GM12872 (cell line): Measurements from ENCODE around the gene HLA-A.

ENCODE experiments used
- CTCF ChIP-seq: IDR thresholded peaks from 3 replicates; pipeline ENCODE4 v1.5.1; 2011; ENCODE audit warnings: low read depth, mild to moderate bottlenecking, low read length, moderate library complexity; ENCODE audit not compliant: insufficient read depth

The HLA-A gene

DNA sequence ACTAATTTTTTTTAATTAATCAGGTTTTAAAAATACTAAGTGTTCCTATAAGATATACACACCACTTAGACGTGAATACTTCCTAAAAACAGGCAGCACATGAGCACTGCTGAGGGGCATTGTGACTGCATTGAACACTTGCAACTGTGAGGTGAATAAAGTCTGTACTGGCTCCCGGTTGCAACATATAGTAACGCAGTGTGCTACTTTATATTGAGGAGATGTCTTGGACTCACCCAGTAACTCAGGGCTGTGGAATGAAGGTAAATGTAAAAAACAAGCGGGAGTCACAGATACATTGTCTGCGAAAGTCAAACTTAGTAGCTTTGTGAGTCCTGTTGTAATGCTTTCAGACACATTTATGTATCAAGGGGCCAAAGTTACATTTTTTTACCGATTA, 17.0 kb upstream of the HLA-A start:
- no peak for TF ChIP-seq CTCF

DNA sequence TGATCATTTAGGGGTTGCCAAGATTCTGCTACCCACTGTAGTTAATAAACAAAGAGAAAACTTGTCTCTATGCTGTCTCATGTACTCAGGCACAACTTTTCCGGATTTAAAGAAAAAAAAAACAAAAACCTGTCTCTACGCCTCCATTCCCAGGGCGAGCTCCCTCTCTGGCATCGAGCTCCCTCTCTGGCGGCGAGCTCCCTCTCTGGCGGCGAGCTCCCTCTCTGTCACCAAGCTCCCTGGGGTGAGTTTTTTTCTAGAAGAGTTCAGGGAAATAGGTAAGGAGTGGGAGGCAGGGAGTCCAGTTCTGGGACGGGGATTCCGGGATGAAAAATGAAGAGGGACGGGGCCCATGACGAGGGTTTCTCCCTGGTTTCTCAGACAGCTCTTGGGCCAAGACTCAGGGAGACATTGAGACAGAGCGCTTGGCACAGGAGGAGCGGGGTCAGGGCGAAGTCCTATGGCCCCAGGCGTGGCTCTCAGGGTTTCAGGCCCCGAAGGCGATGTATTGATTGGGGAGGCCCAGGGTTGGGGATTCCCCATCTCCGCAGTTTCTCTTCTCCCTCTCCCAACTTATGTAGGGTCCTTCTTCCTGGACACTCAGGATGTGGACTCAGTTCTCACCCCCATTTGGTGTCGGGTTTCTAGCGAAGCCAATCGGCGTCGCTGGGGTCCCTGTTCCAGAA, 16.5 kb upstream of the HLA-A start:
- no peak for TF ChIP-seq CTCF

GRCh38 chr6:29926413-29927274, 15.7 kb upstream of the HLA-A start:
- no peak for TF ChIP-seq CTCF

GRCh38 chr6:29927275-29927569, 15.1 kb upstream of the HLA-A start:
- no peak for TF ChIP-seq CTCF

DNA sequence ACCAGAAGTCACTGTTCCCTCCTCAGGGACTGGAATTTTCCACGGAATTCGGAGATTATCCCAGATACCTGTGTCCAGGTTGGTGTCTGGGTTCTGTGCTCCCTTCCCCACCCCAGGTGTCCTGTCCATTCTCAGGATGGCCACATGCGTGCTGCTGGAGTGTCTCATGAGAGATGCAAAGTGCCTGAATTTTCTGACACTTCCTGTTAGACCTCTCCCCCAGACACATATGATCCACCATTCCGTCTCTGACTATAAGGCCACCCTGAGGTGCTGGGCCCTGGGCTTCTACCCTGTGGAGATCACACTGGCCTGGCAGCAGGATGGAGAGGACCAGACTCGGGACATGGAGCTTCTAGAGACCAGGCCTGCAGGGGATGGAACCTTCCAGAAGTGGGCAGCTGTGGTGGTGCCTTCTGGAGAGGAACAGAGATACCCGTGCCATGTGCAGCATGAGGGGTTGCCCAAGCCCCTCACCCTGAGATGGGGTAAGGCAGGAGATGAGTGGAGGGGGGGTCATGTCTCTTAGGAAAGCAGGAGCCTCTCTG, 14.4 kb upstream of the HLA-A start:
- TF ChIP-seq CTCF = no peak

DNA sequence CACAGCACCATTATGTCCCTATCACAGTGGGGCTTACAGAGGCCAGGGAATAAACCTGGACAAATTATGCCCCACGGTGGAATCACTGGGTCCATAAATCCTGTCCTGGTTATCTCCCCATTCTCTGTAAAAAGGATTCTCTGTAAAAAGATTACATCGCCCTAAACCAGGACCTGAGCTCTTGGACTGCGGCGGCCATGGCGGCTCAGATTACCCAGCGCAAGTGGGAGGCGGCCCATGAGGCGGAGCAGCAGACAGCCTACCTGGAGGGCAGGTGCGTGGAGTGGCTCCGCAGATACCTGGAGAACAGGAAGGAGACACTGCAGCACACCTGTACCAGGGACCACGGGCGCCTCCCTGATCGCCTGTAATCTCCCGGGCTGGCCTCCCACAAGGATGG, 8.4 kb upstream of the HLA-A start:
- no peak for TF ChIP-seq CTCF

DNA sequence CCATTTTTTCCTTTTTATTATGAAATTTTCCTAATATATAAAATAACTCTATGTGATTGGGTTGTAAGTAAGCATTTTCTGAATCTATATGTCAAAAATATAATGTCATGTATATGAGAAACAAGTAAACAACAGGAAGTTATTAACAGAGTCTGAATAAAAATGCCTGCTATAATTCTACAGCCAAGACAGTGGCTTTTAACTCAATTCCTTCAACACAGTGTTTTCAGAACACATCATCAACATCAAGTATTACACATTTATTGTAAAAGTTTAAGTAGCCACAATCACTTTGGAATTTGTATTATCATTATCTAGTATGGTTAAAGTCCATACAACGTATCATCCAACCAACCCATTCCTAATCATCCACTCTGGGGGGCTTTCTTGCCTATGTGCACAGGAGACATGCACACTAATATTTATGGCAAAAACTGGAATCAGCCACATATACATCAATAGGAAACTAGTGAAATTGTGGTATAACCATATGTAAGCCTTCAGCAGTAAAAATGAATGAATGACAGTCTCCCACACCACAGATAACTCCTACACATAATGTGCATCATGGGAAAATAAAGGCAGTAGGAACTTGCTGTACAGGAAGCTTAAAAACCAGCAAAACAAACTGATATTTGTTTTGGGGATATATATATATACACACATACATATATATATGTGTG, 6.9 kb upstream of the HLA-A start:
- no peak for TF ChIP-seq CTCF
